ENCODE data around the gene ART5. TPM values are rescaled to one million over a fixed set of nuclear protein-coding genes. Genes with fewer than 3 reads are reported as not detected.
A peak's percentile ranks its signal among the peaks of the same experiment; 100 is the strongest.
"Not testable (repeated sequence)": the region's sequence is repeated elsewhere in the genome, so short reads cannot be mapped to it uniquely, and the experiment has no call there.

The ART5 gene
- total RNA-seq, 1 donor from 2014 or later = 1.4 TPM

GRCh38 chr11:3626250-3626960, 15.4 kb downstream of the ART5 start:
- DNase-seq (ENCODE audit: low spot score) = peak; percentile 79
- intact Hi-C loops (cut with DNase I) = no loop called here

- intact Hi-C loops (cut with DNase I) = no loop called here
- no peak for DNase-seq (ENCODE audit: low spot score)
These were observed 17.9 kb downstream of the ART5 start for GRCh38 chr11:3623767-3624458.

- intact Hi-C loops (cut with DNase I) = no loop called here
- DNase-seq (ENCODE audit: low spot score) = no peak
These were observed 18.7 kb downstream of the ART5 start for GRCh38 chr11:3623121-3623520.

- intact Hi-C loops (cut with DNase I) = no loop called here
- DNase-seq (ENCODE audit: low spot score) = peak; percentile 70
These were observed 19.3 kb downstream of the ART5 start for GRCh38 chr11:3622521-3622920.

- DNase-seq (ENCODE audit: low spot score) = no peak
- intact Hi-C loops (cut with DNase I) = no loop called here
These were observed 23.8 kb downstream of the ART5 start for GRCh38 chr11:3617990-3618389.

GRCh38 chr11:3616721-3617460, 24.9 kb downstream of the ART5 start:
- intact Hi-C loops (cut with DNase I) = no loop called here
- DNase-seq (ENCODE audit: low spot score) = peak; percentile 66

GRCh38 chr11:3615998-3616397, 25.8 kb downstream of the ART5 start:
- DNase-seq (ENCODE audit: low spot score) = peak; percentile 62
- intact Hi-C loops (cut with DNase I) = no loop called here

- intact Hi-C loops (cut with DNase I) = no loop called here
- DNase-seq (ENCODE audit: low spot score) = no peak
These were observed 27.0 kb downstream of the ART5 start for GRCh38 chr11:3614742-3615171.

GRCh38 chr11:3613998-3614741, 27.6 kb downstream of the ART5 start:
- peak; percentile 19 for DNase-seq (ENCODE audit: low spot score)
- intact Hi-C loops (cut with DNase I) = no loop called here

GRCh38 chr11:3611976-3612678, 29.7 kb downstream of the ART5 start:
- DNase-seq (ENCODE audit: low spot score) = no peak
- intact Hi-C loops (cut with DNase I) = no loop called here

- intact Hi-C loops (cut with DNase I) = no loop called here
- no peak for DNase-seq (ENCODE audit: low spot score)
These were observed 30.9 kb downstream of the ART5 start for GRCh38 chr11:3610846-3611245.

GRCh38 chr11:3609416-3610265, 32.2 kb downstream of the ART5 start:
- peak; percentile 10 for DNase-seq (ENCODE audit: low spot score)
- intact Hi-C loops (cut with DNase I) = no loop called here

- intact Hi-C loops (cut with DNase I) = no loop called here
- DNase-seq (ENCODE audit: low spot score) = no peak
These were observed 36.0 kb downstream of the ART5 start for GRCh38 chr11:3605771-3606203.

- no peak for DNase-seq (ENCODE audit: low spot score)
- intact Hi-C loops (cut with DNase I) = no loop called here
These were observed 36.5 kb downstream of the ART5 start for GRCh38 chr11:3605283-3605662.

- intact Hi-C loops (cut with DNase I) = no loop called here
- peak; percentile 17 for DNase-seq (ENCODE audit: low spot score)
These were observed 37.6 kb downstream of the ART5 start for GRCh38 chr11:3604167-3604566.

GRCh38 chr11:3600201-3600600, 41.6 kb downstream of the ART5 start:
- intact Hi-C loops (cut with DNase I) = not testable (repeated sequence)
- DNase-seq (ENCODE audit: low spot score) = peak; percentile 27

- DNase-seq (ENCODE audit: low spot score) = peak; percentile 43
- intact Hi-C loops (cut with DNase I) = not testable (repeated sequence)
These were observed 44.0 kb downstream of the ART5 start for GRCh38 chr11:3597743-3598142.

- peak; percentile 46 for DNase-seq (ENCODE audit: low spot score)
- intact Hi-C loops (cut with DNase I) = not testable (repeated sequence)
These were observed 50.5 kb downstream of the ART5 start for GRCh38 chr11:3591326-3591725.

All from cardiac septum (tissue), 1 donor.